Stimulated activated CD4-positive, alpha-beta T cell treated with anti-CD3 and anti-CD28 coated beads, Interleukin-15, amount 100 ng/mL, for 48 hours (primary cell): ENCODE data around the gene LFNG.

Source experiments
- DNase-seq, 2 donors: peaks; one replicate each; pipeline ENCODE4 v3.0.0-alpha.2; 2020; ENCODE audit warnings: low read depth in 2 of 2

The LFNG gene

GRCh38 chr7:2570021-2570420 lies 50.4 kb downstream of the LFNG start:
- DNase-seq, result no peak

- DNase-seq, result no peak
These were observed 51.8 kb downstream of the LFNG start for GRCh38 chr7:2571409-2571808.

GRCh38 chr7:2572101-2572842 lies 52.7 kb downstream of the LFNG start:
- no peak for DNase-seq

- DNase-seq, result no peak
These were observed 54.2 kb downstream of the LFNG start for GRCh38 chr7:2573761-2574160.

- no peak for DNase-seq
These were observed 55.6 kb downstream of the LFNG start for GRCh38 chr7:2575046-2575732.

- no peak for DNase-seq
These were observed 56.3 kb downstream of the LFNG start for GRCh38 chr7:2575733-2576340.

GRCh38 chr7:2576742-2577491 lies 57.3 kb downstream of the LFNG start:
- DNase-seq, result no peak
